GM21786 (cell line): ENCODE results near the gene ENO2.
"Not testable (repeated sequence)": the region's sequence is repeated elsewhere in the genome, so short reads cannot be mapped to it uniquely, and the experiment has no call there.

Experiments
- ATAC-seq: cut with Tn5 transposase; IDR thresholded peaks from one replicate; pipeline ENCODE4 v1.9.1; 2021; ENCODE audit not compliant: unreplicated experiment

Gene ENO2

GRCh38 chr12:6886206-6886999 lies 28.0 kb upstream of the ENO2 start:
- not testable (repeated sequence) for ATAC-seq

- no peak for ATAC-seq
Measured at GRCh38 chr12:6887460-6887859, 26.9 kb upstream of the ENO2 start.

GRCh38 chr12:6888360-6888759 lies 26.0 kb upstream of the ENO2 start:
- ATAC-seq: no peak

- ATAC-seq: not testable (repeated sequence)
Measured at GRCh38 chr12:6888794-6889193, 25.6 kb upstream of the ENO2 start.

GRCh38 chr12:6889775-6890573 lies 24.4 kb upstream of the ENO2 start:
- not testable (repeated sequence) for ATAC-seq

- ATAC-seq: peak; percentile 90
Measured at GRCh38 chr12:6890789-6891645, 23.4 kb upstream of the ENO2 start.

GRCh38 chr12:6891646-6892001 lies 22.8 kb upstream of the ENO2 start:
- no peak for ATAC-seq

- ATAC-seq: not testable (repeated sequence)
Measured at GRCh38 chr12:6892683-6893082, 21.7 kb upstream of the ENO2 start.

GRCh38 chr12:6894321-6894720 lies 20.1 kb upstream of the ENO2 start:
- ATAC-seq: no peak

- ATAC-seq: no peak
Measured at GRCh38 chr12:6896846-6897435, 17.4 kb upstream of the ENO2 start.

GRCh38 chr12:6899427-6899826 lies 15.0 kb upstream of the ENO2 start:
- ATAC-seq: no peak

- no peak for ATAC-seq
Measured at GRCh38 chr12:6899837-6900519, 14.4 kb upstream of the ENO2 start.

- no peak for ATAC-seq
Measured at GRCh38 chr12:6902448-6902847, 11.9 kb upstream of the ENO2 start.

GRCh38 chr12:6903722-6904121 lies 10.7 kb upstream of the ENO2 start:
- no peak for ATAC-seq

- ATAC-seq: peak; percentile 94
Measured at GRCh38 chr12:6904280-6905276, 9.8 kb upstream of the ENO2 start, which contains the start of gene LRRC23. TSS of gene LRRC23 (plus strand) at chr12:6904822. CDS start at chr12:6905634, 812 bp downstream.

- no peak for ATAC-seq
Measured at GRCh38 chr12:6905414-6906040, 8.9 kb upstream of the ENO2 start.

- ATAC-seq: not testable (repeated sequence)
Measured at GRCh38 chr12:6908141-6908540, 6.2 kb upstream of the ENO2 start.

- ATAC-seq: no peak
Measured at GRCh38 chr12:6909421-6910145, 4.8 kb upstream of the ENO2 start.
